ENCODE results near the gene CDK14.

- TF ChIP-seq TCF12 (IDR thresholded peaks at IDR 0.05; ENCODE audit: low read depth) (no peak), MAX (IDR thresholded peaks at IDR 0.05) (no peak), TAF1 (IDR thresholded peaks at IDR 0.05; ENCODE audit: low read depth) (no peak), CREB1 (IDR thresholded peaks at IDR 0.05; ENCODE audit: low read depth) (no peak), YY1 (IDR thresholded peaks at IDR 0.05; ENCODE audit: low read depth) (no peak), FOXM1 (IDR thresholded peaks at IDR 0.05; ENCODE audit: borderline replicate concordance, low read depth) (no peak), EP300 (IDR thresholded peaks at IDR 0.05; ENCODE audit: borderline replicate concordance) (no peak), CEBPB (IDR thresholded peaks at IDR 0.05) (no peak), REST (IDR thresholded peaks at IDR 0.05; ENCODE audit: low read depth) (no peak)
Measured at GRCh38 chr7:90569368-90569767, 26.8 kb upstream of the CDK14 start.
